ENCODE measurements around the gene DIRAS3. TPM values are rescaled to one million over a fixed set of nuclear protein-coding genes. Genes with fewer than 3 reads are reported as not detected.
"Not testable (repeated sequence)": the region's sequence is repeated elsewhere in the genome, so short reads cannot be mapped to it uniquely, and the experiment has no call there.

Gene DIRAS3
- polyA plus RNA-seq (ENCODE audit: low read depth in 6 of 6) = not detected

- Mint-ChIP-seq H3K36me3 (no peaks in the 10 kb centered on the region), H3K27me3 (peaks cover 5 to 27% (median 25%) of the 10 kb centered on the region in 3 donors), H3K27ac (no peak within 1 kb of the TSS), H3K4me1 (peaks cover 0 to 3% (median 0%) of the 10 kb centered on the region in 3 donors), H3K9me3 (peaks cover 0 to 5% (median 0%) of the 10 kb centered on the region in 7 donors), H3K4me3 (peak within 1 kb of the TSS in 1 of 8 donors; percentile 68)
- DNase-seq (no peak), ATAC-seq (ENCODE audit: low read depth in 2 of 2) (no peak)
Observed at GRCh38 chr1:68049941-68050878, at the start of gene DIRAS3. Gene DIRAS3 (minus strand): TSS chr1:68050627. CDS start chr1:68047297, 3,330 bp downstream.

- Mint-ChIP-seq H3K9me3 (peaks cover 0 to 5% (median 1%) of the 10 kb centered on the region in 7 donors), H3K36me3 (no peaks in the 10 kb centered on the region), H3K27me3 (peaks cover 6 to 21% (median 14%) of the 10 kb centered on the region in 3 donors), H3K27ac (no peak overlapping the region), H3K4me1 (no peaks in the 10 kb centered on the region), H3K4me3 (no peak overlapping the region)
- DNase-seq (no peak), ATAC-seq (ENCODE audit: low read depth in 2 of 2) (no peak)
Observed at GRCh38 chr1:68093737-68094136, 43.3 kb upstream of the DIRAS3 start.

- Mint-ChIP-seq H3K9me3 (peaks cover 0 to 11% (median 3%) of the 10 kb centered on the region in 7 donors), H3K4me1 (no peaks in the 10 kb centered on the region), H3K27ac (no peak overlapping the region), H3K4me3 (no peak overlapping the region), H3K36me3 (no peaks in the 10 kb centered on the region), H3K27me3 (peaks cover 0 to 15% (median 13%) of the 10 kb centered on the region in 3 donors)
- no peak for DNase-seq
- ATAC-seq (ENCODE audit: low read depth in 2 of 2) = no peak
Observed at GRCh38 chr1:68087184-68087583, 36.8 kb upstream of the DIRAS3 start.

GRCh38 chr1:68085752-68086151 lies 35.3 kb upstream of the DIRAS3 start:
- Mint-ChIP-seq H3K27ac (peak overlapping the region in 1 of 6 donors; percentile 4), H3K27me3 (peaks cover 5 to 13% (median 13%) of the 10 kb centered on the region in 3 donors), H3K4me3 (no peak overlapping the region), H3K9me3 (peaks cover 0 to 9% (median 5%) of the 10 kb centered on the region in 7 donors), H3K36me3 (no peaks in the 10 kb centered on the region), H3K4me1 (no peaks in the 10 kb centered on the region)
- ATAC-seq (ENCODE audit: low read depth in 2 of 2) (no peak), DNase-seq (no peak)

GRCh38 chr1:68083686-68084085 lies 33.3 kb upstream of the DIRAS3 start:
- no peaks in the 10 kb centered on the region for H3K36me3 Mint-ChIP-seq
- DNase-seq (no peak), ATAC-seq (ENCODE audit: low read depth in 2 of 2) (no peak)
- no peak overlapping the region for H3K27ac Mint-ChIP-seq
- peaks cover 0 to 9% (median 5%) of the 10 kb centered on the region in 7 donors for H3K9me3 Mint-ChIP-seq
- H3K4me3 Mint-ChIP-seq = no peak overlapping the region
- H3K4me1 Mint-ChIP-seq = no peaks in the 10 kb centered on the region
- H3K27me3 Mint-ChIP-seq = peaks cover 10 to 21% (median 20%) of the 10 kb centered on the region in 3 donors

GRCh38 chr1:68081775-68082283 lies 31.4 kb upstream of the DIRAS3 start:
- no peak overlapping the region for H3K27ac Mint-ChIP-seq

GRCh38 chr1:68078647-68079046 lies 28.2 kb upstream of the DIRAS3 start:
- no peaks in the 10 kb centered on the region for H3K4me1 Mint-ChIP-seq
- ATAC-seq (ENCODE audit: low read depth in 2 of 2) (no peak), DNase-seq (no peak)
- peaks cover 1 to 13% (median 6%) of the 10 kb centered on the region in 7 donors for H3K9me3 Mint-ChIP-seq
- H3K27ac Mint-ChIP-seq = no peak overlapping the region
- peaks cover 14 to 36% (median 30%) of the 10 kb centered on the region in 3 donors for H3K27me3 Mint-ChIP-seq
- no peaks in the 10 kb centered on the region for H3K36me3 Mint-ChIP-seq
- H3K4me3 Mint-ChIP-seq = no peak overlapping the region

More at GRCh38 chr1:68081775-68082283, 31.4 kb upstream of the DIRAS3 start:
- DNase-seq (no peak), ATAC-seq (ENCODE audit: low read depth in 2 of 2) (no peak)
- H3K4me3 Mint-ChIP-seq = no peak overlapping the region
- peaks cover 10 to 23% (median 23%) of the 10 kb centered on the region in 3 donors for H3K27me3 Mint-ChIP-seq
- no peaks in the 10 kb centered on the region for H3K36me3 Mint-ChIP-seq
- no peaks in the 10 kb centered on the region for H3K4me1 Mint-ChIP-seq
- peaks cover 0 to 9% (median 5%) of the 10 kb centered on the region in 7 donors for H3K9me3 Mint-ChIP-seq

GRCh38 chr1:68074472-68074871 lies 24.0 kb upstream of the DIRAS3 start:
- peaks cover 8 to 22% (median 17%) of the 10 kb centered on the region in 3 donors for H3K27me3 Mint-ChIP-seq
- no peak overlapping the region for H3K27ac Mint-ChIP-seq

GRCh38 chr1:68065766-68066165 lies 15.3 kb upstream of the DIRAS3 start:
- ATAC-seq (ENCODE audit: low read depth in 2 of 2) = no peak

More at GRCh38 chr1:68074472-68074871, 24.0 kb upstream of the DIRAS3 start:
- H3K36me3 Mint-ChIP-seq = no peaks in the 10 kb centered on the region
- H3K4me3 Mint-ChIP-seq = no peak overlapping the region
- DNase-seq (no peak), ATAC-seq (ENCODE audit: low read depth in 2 of 2) (no peak)
- H3K9me3 Mint-ChIP-seq = peaks cover 0 to 10% (median 6%) of the 10 kb centered on the region in 7 donors
- H3K4me1 Mint-ChIP-seq = no peaks in the 10 kb centered on the region

GRCh38 chr1:68058053-68058452 lies 7.6 kb upstream of the DIRAS3 start:
- H3K4me3 Mint-ChIP-seq; DNase-seq; H3K27ac Mint-ChIP-seq; H3K4me1 Mint-ChIP-seq; ATAC-seq (ENCODE audit: low read depth in 2 of 2); H3K36me3 Mint-ChIP-seq: not testable (repeated sequence)
- H3K9me3 Mint-ChIP-seq = peaks cover 0 to 11% (median 4%) of the 10 kb centered on the region in 7 donors
- H3K27me3 Mint-ChIP-seq = peaks cover 0 to 19% (median 6%) of the 10 kb centered on the region in 3 donors

More at GRCh38 chr1:68065766-68066165, 15.3 kb upstream of the DIRAS3 start:
- Mint-ChIP-seq H3K4me1 (no peaks in the 10 kb centered on the region), H3K27me3 (peaks cover 0 to 5% (median 0%) of the 10 kb centered on the region in 3 donors), H3K36me3 (no peaks in the 10 kb centered on the region), H3K4me3 (no peak overlapping the region), H3K27ac (no peak overlapping the region), H3K9me3 (peaks cover 0 to 7% (median 4%) of the 10 kb centered on the region in 7 donors)
- DNase-seq = no peak

GRCh38 chr1:68057564-68057963 lies 7.1 kb upstream of the DIRAS3 start:
- Mint-ChIP-seq H3K4me1 (no peaks in the 10 kb centered on the region), H3K9me3 (peaks cover 0 to 9% (median 4%) of the 10 kb centered on the region in 7 donors), H3K27me3 (peaks cover 0 to 19% (median 6%) of the 10 kb centered on the region in 3 donors), H3K27ac (no peak overlapping the region), H3K4me3 (no peak overlapping the region), H3K36me3 (no peaks in the 10 kb centered on the region)
- ATAC-seq (ENCODE audit: low read depth in 2 of 2) (no peak), DNase-seq (no peak)

- peaks cover 0 to 9% (median 5%) of the 10 kb centered on the region in 7 donors for H3K9me3 Mint-ChIP-seq
Observed at GRCh38 chr1:68057050-68057449, 6.6 kb upstream of the DIRAS3 start.

GRCh38 chr1:68051475-68051874 lies 1.0 kb upstream of the DIRAS3 start:
- no peak overlapping the region for H3K27ac Mint-ChIP-seq

More at GRCh38 chr1:68057050-68057449, 6.6 kb upstream of the DIRAS3 start:
- Mint-ChIP-seq H3K4me1 (no peaks in the 10 kb centered on the region), H3K4me3 (no peak overlapping the region), H3K27me3 (peaks cover 0 to 24% (median 6%) of the 10 kb centered on the region in 3 donors), H3K36me3 (no peaks in the 10 kb centered on the region), H3K27ac (no peak overlapping the region)
- DNase-seq (no peak), ATAC-seq (ENCODE audit: low read depth in 2 of 2) (no peak)

More at GRCh38 chr1:68051475-68051874, 1.0 kb upstream of the DIRAS3 start:
- Mint-ChIP-seq H3K27me3 (peaks cover 10 to 25% (median 18%) of the 10 kb centered on the region in 3 donors), H3K36me3 (no peaks in the 10 kb centered on the region), H3K4me3 (no peak overlapping the region), H3K9me3 (peaks cover 0 to 2% (median 0%) of the 10 kb centered on the region in 7 donors), H3K4me1 (peaks cover 0 to 3% (median 0%) of the 10 kb centered on the region in 3 donors)
- DNase-seq (no peak), ATAC-seq (ENCODE audit: low read depth in 2 of 2) (no peak)

All from naive B cell (primary cell).